HEK293T (cell line): ENCODE data around the gene CEACAM19.

Experiments used
- CTCF ChIA-PET: fragments of 350-600 bp; formaldehyde crosslinking; extraction: SDS; loops from one replicate; lab custom pipeline; 2021; ENCODE audit warnings: antibody characterized with exemption, inconsistent platforms; lab: Yijun Ruan, JAX
- POLR2A ChIA-PET: fragments of 350-600 bp; formaldehyde crosslinking; extraction: SDS; loops from one replicate; lab custom pipeline; 2020; ENCODE audit warnings: antibody characterized with exemption, inconsistent platforms; lab: Yijun Ruan, JAX
- DNase-seq: peaks from one replicate; pipeline ENCODE4 v3.0.0; 2012; ENCODE audit warnings: mixed read lengths; ENCODE audit errors: extremely low spot score
- ARNT ChIP-seq: fragments of 450-650 bp; IDR thresholded peaks from 2 replicates; pipeline ENCODE4 v1.6.1; 2017; ENCODE audit warnings: mild to moderate bottlenecking
- BHLHE40 ChIP-seq: fragments of 450-650 bp; IDR thresholded peaks from 2 replicates; pipeline ENCODE4 v1.6.1; 2016; ENCODE audit warnings: mild to moderate bottlenecking, moderate library complexity, borderline replicate concordance
- CTBP1 ChIP-seq: fragments of 450-650 bp; IDR thresholded peaks from 2 replicates; pipeline ENCODE4 v1.6.1; 2016; ENCODE audit warnings: borderline replicate concordance
- ELF4 ChIP-seq: fragments of 450-650 bp; IDR thresholded peaks from 2 replicates; pipeline ENCODE4 v1.6.1; 2017; ENCODE audit warnings: antibody characterized with exemption
- FOXA1 ChIP-seq: fragments of 450-650 bp; IDR thresholded peaks from 2 replicates; pipeline ENCODE4 v1.6.1; 2016; ENCODE audit warnings: mild to moderate bottlenecking
- FOXK2 ChIP-seq: fragments of 450-650 bp; IDR thresholded peaks from 2 replicates; pipeline ENCODE4 v1.6.1; 2016; ENCODE audit warnings: mild to moderate bottlenecking
- FOXM1 ChIP-seq: fragments of 450-650 bp; IDR thresholded peaks from 2 replicates; pipeline ENCODE4 v1.6.1; 2017; ENCODE audit warnings: mild to moderate bottlenecking, borderline replicate concordance
- HDGF ChIP-seq: fragments of 450-650 bp; IDR thresholded peaks from 2 replicates; pipeline ENCODE4 v1.6.1; 2017; ENCODE audit warnings: antibody characterized with exemption, borderline replicate concordance
- L3MBTL2 ChIP-seq: fragments of 450-650 bp; conservative IDR thresholded peaks from 2 replicates; pipeline ENCODE4 v1.6.1; 2016; ENCODE audit warnings: mild to moderate bottlenecking
- LEF1 ChIP-seq: fragments of 450-650 bp; IDR thresholded peaks from 2 replicates; pipeline ENCODE4 v1.6.1; 2017; ENCODE audit warnings: mild to moderate bottlenecking, borderline replicate concordance
- NFRKB ChIP-seq: fragments of 450-650 bp; IDR thresholded peaks from 2 replicates; pipeline ENCODE4 v1.6.1; 2016; ENCODE audit warnings: mild to moderate bottlenecking, moderate library complexity
- PKNOX1 ChIP-seq: fragments of 450-650 bp; IDR thresholded peaks from 2 replicates; pipeline ENCODE4 v1.6.1; 2016
- SP1 ChIP-seq: fragments of 450-650 bp; IDR thresholded peaks from 2 replicates; pipeline ENCODE4 v1.6.1; 2017
- SUZ12 ChIP-seq: fragments of 450-650 bp; IDR thresholded peaks from 2 replicates; pipeline ENCODE4 v1.6.1; 2016; ENCODE audit warnings: mild to moderate bottlenecking
- TARDBP ChIP-seq: fragments of 450-650 bp; IDR thresholded peaks from 2 replicates; pipeline ENCODE4 v1.6.1; 2016
- ZNF384 ChIP-seq: fragments of 450-650 bp; IDR thresholded peaks from 2 replicates; pipeline ENCODE4 v1.6.1; 2016

Gene CEACAM19

DNA sequence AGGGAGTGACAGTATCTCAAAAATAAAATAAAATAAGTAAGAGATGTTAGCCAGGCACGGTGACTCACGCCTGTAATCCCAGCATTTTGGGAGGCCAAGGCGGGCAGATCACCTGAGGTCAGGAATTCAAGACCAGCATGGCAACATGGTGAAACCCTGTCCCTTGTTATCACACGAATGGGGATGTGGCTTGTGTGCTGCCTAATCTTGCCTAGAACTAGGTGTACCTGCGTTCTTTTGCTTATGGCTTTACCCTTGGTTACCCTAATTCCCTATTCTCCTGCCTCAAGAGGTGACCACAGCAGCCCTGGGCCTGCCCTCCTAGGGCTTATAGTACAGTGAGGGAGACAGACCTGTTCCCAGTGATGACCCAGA, 33.9 kb upstream of the CEACAM19 start:
- ChIA-PET POLR2A (no interaction called here), CTCF (no interaction called here)
- no peak for DNase-seq
- TF ChIP-seq SP1, result no peak
- TF ChIP-seq SUZ12, result no peak
- no peak for TF ChIP-seq PKNOX1
- no peak for TF ChIP-seq CTBP1
- no peak for TF ChIP-seq ELF4
- no peak for TF ChIP-seq ARNT
- TF ChIP-seq ZNF384, result no peak
- no peak for TF ChIP-seq LEF1
- no peak for TF ChIP-seq L3MBTL2
- TF ChIP-seq BHLHE40, result no peak
- no peak for TF ChIP-seq NFRKB
- TF ChIP-seq TARDBP, result no peak
- no peak for TF ChIP-seq FOXM1

DNA sequence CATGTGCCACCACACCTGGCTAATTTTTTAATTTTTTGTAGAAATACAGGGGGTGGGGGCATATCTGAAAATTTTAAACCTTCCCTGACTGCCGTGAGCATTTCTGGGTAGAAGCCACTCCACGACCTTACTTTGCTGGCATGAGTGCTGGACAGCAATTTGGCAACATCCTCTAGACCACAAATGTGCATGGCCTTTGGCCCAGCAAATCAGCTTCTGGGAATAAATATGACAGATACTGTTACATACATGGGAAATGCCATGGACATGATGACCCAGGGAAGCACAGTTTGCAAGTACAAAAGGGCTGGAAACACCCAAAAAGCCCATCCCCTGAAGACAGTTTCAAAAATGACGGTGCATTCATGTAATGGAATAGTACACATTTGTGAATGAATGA, 30.8 kb upstream of the CEACAM19 start:
- ChIA-PET CTCF (no interaction called here), POLR2A (no interaction called here)

DNA sequence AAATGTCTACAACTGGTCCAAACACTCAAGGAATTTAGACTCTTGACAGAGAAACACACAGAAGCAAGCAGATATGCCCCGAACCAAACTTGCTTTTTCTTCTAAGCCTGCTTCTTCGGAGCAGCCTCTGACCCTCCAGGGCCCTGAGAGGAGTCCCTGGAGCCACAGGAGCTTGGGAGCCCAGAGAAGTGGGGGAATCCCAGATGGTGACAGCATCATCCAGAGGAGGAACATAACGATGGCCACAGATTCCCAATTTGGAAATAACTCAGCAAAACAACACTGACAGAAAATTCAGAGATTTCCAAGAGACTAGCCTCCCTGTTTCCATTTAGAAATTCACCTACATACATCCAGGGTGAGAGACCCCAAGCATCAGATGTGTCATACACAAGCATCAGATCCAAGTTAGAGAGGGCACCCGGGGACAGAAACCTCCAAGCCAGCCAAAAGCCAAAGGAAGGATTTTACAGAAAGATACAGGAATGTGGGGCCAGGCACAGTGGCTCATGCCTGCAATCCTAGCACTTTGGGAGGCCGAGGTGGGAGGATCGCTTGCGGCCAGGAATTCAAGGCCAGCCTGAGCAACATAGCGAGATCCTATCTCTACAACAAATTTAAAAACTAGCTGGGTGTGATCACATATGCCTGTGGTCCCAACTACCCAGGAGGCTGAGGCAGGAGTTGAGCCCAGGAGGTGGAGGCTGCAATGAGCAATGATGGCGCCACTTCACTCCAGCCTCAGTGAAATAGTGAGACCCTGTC, 29.6 kb upstream of the CEACAM19 start:
- no peak for TF ChIP-seq NFRKB
- TF ChIP-seq BHLHE40, result no peak
- TF ChIP-seq SP1, result no peak
- TF ChIP-seq ELF4, result no peak
- no peak for TF ChIP-seq FOXM1
- no peak for TF ChIP-seq ZNF384
- TF ChIP-seq LEF1, result no peak
- no peak for TF ChIP-seq ARNT
- no peak for TF ChIP-seq HDGF
- TF ChIP-seq FOXK2, result no peak
- TF ChIP-seq SUZ12, result no peak
- no peak for TF ChIP-seq TARDBP
- no peak for TF ChIP-seq PKNOX1
- no peak for TF ChIP-seq FOXA1
- no peak for TF ChIP-seq CTBP1
- TF ChIP-seq L3MBTL2, result no peak
- POLR2A ChIA-PET, result no interaction called here
- DNase-seq, result no peak
- CTCF ChIA-PET, result no interaction called here

More for the DNA sequence above, 30.8 kb upstream of the CEACAM19 start:
- DNase-seq, result no peak
- no peak for TF ChIP-seq SUZ12
- no peak for TF ChIP-seq ARNT
- no peak for TF ChIP-seq FOXM1
- TF ChIP-seq LEF1, result no peak
- no peak for TF ChIP-seq BHLHE40
- no peak for TF ChIP-seq SP1
- TF ChIP-seq TARDBP, result no peak
- TF ChIP-seq PKNOX1, result no peak
- no peak for TF ChIP-seq FOXA1
- TF ChIP-seq L3MBTL2, result no peak
- no peak for TF ChIP-seq CTBP1
- TF ChIP-seq HDGF, result no peak
- no peak for TF ChIP-seq NFRKB

- ChIA-PET CTCF (no interaction called here), POLR2A (no interaction called here)
- DNase-seq, result no peak
- TF ChIP-seq NFRKB (no peak), ZNF384 (no peak), SUZ12 (no peak), ARNT (no peak), CTBP1 (no peak), BHLHE40 (no peak), TARDBP (no peak), LEF1 (no peak), HDGF (no peak)
Measured at GRCh38 chr19:44642377-44642776, 28.9 kb upstream of the CEACAM19 start.

- peak; percentile 90 for DNase-seq
- CTCF ChIA-PET, result interaction anchor here (0.8 kb wide), 1 partner anchor 73 kb away, joined by 3 read pairs; no protein-coding TSS in a partner anchor
- TF ChIP-seq FOXM1 (peak; percentile 67; the same call in 1 of the 2 replicates), CTBP1 (no peak), L3MBTL2 (peak; percentile 74), ZNF384 (no peak), HDGF (no peak), FOXA1 (no peak), SUZ12 (no peak), LEF1 (no peak), NFRKB (no peak)
Measured at GRCh38 chr19:44643605-44644401, 27.5 kb upstream of the CEACAM19 start, which contains the start of gene PVR. Gene PVR, plus strand, starts transcription at chr19:44643910. Its CDS starts 187 bp downstream, at chr19:44644097.

More at GRCh38 chr19:44643605-44644401, 27.5 kb upstream of the CEACAM19 start, which contains the start of gene PVR:
- POLR2A ChIA-PET, result interaction anchor here (0.7 to 1.6 kb wide), 7 partner anchors 9 to 45 kb away, joined by 3 to 10 read pairs (median 5); no protein-coding TSS in a partner anchor
